ENCODE results near the gene SIK2. TPM values are rescaled to one million over a fixed set of nuclear protein-coding genes. Genes with fewer than 3 reads are reported as not detected.

Gene SIK2
- total RNA-seq, 1 experiment from 2014 or later: 13.0 TPM

DNA sequence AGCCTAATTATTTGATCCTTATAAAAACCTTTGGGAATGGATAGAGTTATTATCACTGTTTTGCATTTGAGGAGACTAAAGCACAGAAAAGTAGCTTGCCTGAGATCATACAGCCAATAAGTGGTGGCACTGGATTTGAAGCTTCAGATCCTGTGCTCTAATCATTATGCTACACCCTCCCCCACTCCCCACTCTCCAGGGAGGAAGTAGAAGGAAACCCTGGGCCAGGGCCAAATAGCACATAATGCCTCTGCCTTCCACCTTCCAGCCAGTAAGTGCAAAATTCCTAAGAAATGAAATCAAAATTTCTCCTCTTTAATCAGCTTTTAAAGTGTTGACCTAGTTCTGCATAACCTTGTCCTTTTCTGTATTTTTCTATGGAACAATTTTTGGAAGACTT lies 61.6 kb downstream of the SIK2 start:
- no peak overlapping the region for H3K4me3 ChIP-seq (replicated peaks in 1 of 2; ENCODE audit: low read depth in 1 of 2, low read length in 2 of 2)
- DNase-seq (ENCODE audit: low read depth, low spot score) (no peak), ATAC-seq (no peak)
- ChIA-PET POLR2A (no interaction called here), CTCF (no interaction called here), RAD21 (ENCODE audit: low non-redundant PET in 1 of 2, low total read pairs in 2 of 2, uncharacterized antibody in 2 of 2, unreplicated experiment in 2 of 2) (no interaction called here)
- H3K27ac ChIP-seq (ENCODE audit: low read depth, low read length): no peak overlapping the region
- intact Hi-C loops (cut with micrococcal nuclease): no loop called here
- H3K27me3 ChIP-seq (ENCODE audit: insufficient read depth, low read length): no peaks in the 10 kb centered on the region
- H2AFZ ChIP-seq (ENCODE audit: low read depth, low read length, poor library complexity, severe bottlenecking): no peak overlapping the region
- no peak overlapping the region for H3K4me2 ChIP-seq (ENCODE audit: low read length)
- 0 out of 4 replicates have a peak, but pooled peaks cover 0 to 3% of the 10 kb centered on the region in 2 experiments for H3K4me1 ChIP-seq (ENCODE audit: control insufficient read depth in 1 of 2, insufficient read depth in 2 of 2, low read length in 2 of 2)
- no peak overlapping the region for H3K9ac ChIP-seq (ENCODE audit: low read length)
- BruUV-seq (replicated peaks): no TSS peak
- H3K36me3 ChIP-seq (ENCODE audit: control insufficient read depth in 1 of 2, insufficient read depth in 2 of 2, low read length in 2 of 2): no peaks in the 10 kb centered on the region
- no peaks in the 10 kb centered on the region for H3K79me2 ChIP-seq (ENCODE audit: insufficient read depth, low read length)
- no peaks in the 10 kb centered on the region for H3K9me3 ChIP-seq (ENCODE audit: control insufficient read depth in 1 of 2, insufficient read depth in 1 of 2, low read depth in 1 of 2, low read length in 2 of 2)
- no peak for TF ChIP-seq RAD21 (IDR thresholded peaks at IDR 0.05; ENCODE audit: low read depth)
- no peak for TF ChIP-seq MAX (IDR thresholded peaks at IDR 0.05)
- TF ChIP-seq CEBPB (IDR thresholded peaks at IDR 0.05; ENCODE audit: low read depth): no peak
- TF ChIP-seq SIN3A (IDR thresholded peaks at IDR 0.05; ENCODE audit: low read depth): no peak
- no peaks in the 10 kb centered on the region; the same call in 1 of the 2 replicates for H4K20me1 ChIP-seq (ENCODE audit: insufficient read depth)
- no peaks in the 10 kb centered on the region for H3K9me2 ChIP-seq (ENCODE audit: insufficient read depth)

- H3K4me2 ChIP-seq (ENCODE audit: low read length): no peak overlapping the region
- TF ChIP-seq, protein P1, sequence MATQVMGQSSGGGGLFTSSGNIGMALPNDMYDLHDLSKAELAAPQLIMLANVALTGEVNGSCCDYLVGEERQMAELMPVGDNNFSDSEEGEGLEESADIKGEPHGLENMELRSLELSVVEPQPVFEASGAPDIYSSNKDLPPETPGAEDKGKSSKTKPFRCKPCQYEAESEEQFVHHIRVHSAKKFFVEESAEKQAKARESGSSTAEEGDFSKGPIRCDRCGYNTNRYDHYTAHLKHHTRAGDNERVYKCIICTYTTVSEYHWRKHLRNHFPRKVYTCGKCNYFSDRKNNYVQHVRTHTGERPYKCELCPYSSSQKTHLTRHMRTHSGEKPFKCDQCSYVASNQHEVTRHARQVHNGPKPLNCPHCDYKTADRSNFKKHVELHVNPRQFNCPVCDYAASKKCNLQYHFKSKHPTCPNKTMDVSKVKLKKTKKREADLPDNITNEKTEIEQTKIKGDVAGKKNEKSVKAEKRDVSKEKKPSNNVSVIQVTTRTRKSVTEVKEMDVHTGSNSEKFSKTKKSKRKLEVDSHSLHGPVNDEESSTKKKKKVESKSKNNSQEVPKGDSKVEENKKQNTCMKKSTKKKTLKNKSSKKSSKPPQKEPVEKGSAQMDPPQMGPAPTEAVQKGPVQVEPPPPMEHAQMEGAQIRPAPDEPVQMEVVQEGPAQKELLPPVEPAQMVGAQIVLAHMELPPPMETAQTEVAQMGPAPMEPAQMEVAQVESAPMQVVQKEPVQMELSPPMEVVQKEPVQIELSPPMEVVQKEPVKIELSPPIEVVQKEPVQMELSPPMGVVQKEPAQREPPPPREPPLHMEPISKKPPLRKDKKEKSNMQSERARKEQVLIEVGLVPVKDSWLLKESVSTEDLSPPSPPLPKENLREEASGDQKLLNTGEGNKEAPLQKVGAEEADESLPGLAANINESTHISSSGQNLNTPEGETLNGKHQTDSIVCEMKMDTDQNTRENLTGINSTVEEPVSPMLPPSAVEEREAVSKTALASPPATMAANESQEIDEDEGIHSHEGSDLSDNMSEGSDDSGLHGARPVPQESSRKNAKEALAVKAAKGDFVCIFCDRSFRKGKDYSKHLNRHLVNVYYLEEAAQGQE (IDR thresholded peaks at IDR 0.05; ENCODE audit: low read depth): peak; percentile 57
- no peak for TF ChIP-seq SIN3A (IDR thresholded peaks at IDR 0.05; ENCODE audit: low read depth)
- ATAC-seq (no peak), DNase-seq (ENCODE audit: low read depth, low spot score) (no peak)
- H3K9me2 ChIP-seq (ENCODE audit: insufficient read depth): no peaks in the 10 kb centered on the region
- H3K9ac ChIP-seq (ENCODE audit: low read length): no peak overlapping the region
- H3K4me3 ChIP-seq (replicated peaks in 1 of 2; ENCODE audit: low read depth in 1 of 2, low read length in 2 of 2): no peak overlapping the region
- H2AFZ ChIP-seq (ENCODE audit: low read depth, low read length, poor library complexity, severe bottlenecking): no peak overlapping the region
- H3K27me3 ChIP-seq (ENCODE audit: insufficient read depth, low read length): no peaks in the 10 kb centered on the region
- no peaks in the 10 kb centered on the region for H3K9me3 ChIP-seq (ENCODE audit: control insufficient read depth in 1 of 2, insufficient read depth in 1 of 2, low read depth in 1 of 2, low read length in 2 of 2)
- H4K20me1 ChIP-seq (ENCODE audit: insufficient read depth): no peaks in the 10 kb centered on the region
- intact Hi-C loops (cut with micrococcal nuclease): no loop called here
- ChIA-PET POLR2A (no interaction called here), CTCF (no interaction called here), RAD21 (ENCODE audit: low non-redundant PET in 1 of 2, low total read pairs in 2 of 2, uncharacterized antibody in 2 of 2, unreplicated experiment in 2 of 2) (no interaction called here)
- no peaks in the 10 kb centered on the region for H3K79me2 ChIP-seq (ENCODE audit: insufficient read depth, low read length)
- no TSS peak for BruUV-seq (replicated peaks)
- H3K4me1 ChIP-seq (ENCODE audit: control insufficient read depth in 1 of 2, insufficient read depth in 2 of 2, low read length in 2 of 2): 0 out of 4 replicates have a peak, but pooled peaks cover 0 to 3% of the 10 kb centered on the region in 2 experiments
- H3K36me3 ChIP-seq (ENCODE audit: control insufficient read depth in 1 of 2, insufficient read depth in 2 of 2, low read length in 2 of 2): no peaks in the 10 kb centered on the region
- H3K27ac ChIP-seq (ENCODE audit: low read depth, low read length): no peak overlapping the region
Measured at GRCh38 chr11:111665777-111666176, 63.5 kb downstream of the SIK2 start.

Data from HCT116 (cell line).